K562 (cell line): ENCODE measurements around the gene MRPL28. TPM values are rescaled to one million over a fixed set of nuclear protein-coding genes. Genes with fewer than 3 reads are reported as not detected.

Experiments used
- ARID4B ChIP-seq: sonication (generic); formaldehyde crosslinking; IDR thresholded peaks from 2 replicates; pipeline ENCODE4 v1.8.0; 2022; ENCODE audit warnings: mild to moderate bottlenecking, missing genetic modification reagents
- CBFA2T2 ChIP-seq: fragments of 450-650 bp; conservative IDR thresholded peaks from 2 replicates; pipeline ENCODE4 v1.6.1; 2017; ENCODE audit warnings: mild to moderate bottlenecking
- CTBP1 ChIP-seq: fragments of 450-650 bp; IDR thresholded peaks from 2 replicates; pipeline ENCODE4 v1.6.1; 2016; ENCODE audit warnings: borderline replicate concordance
- CTCFL ChIP-seq: IDR thresholded peaks from 2 replicates; pipeline ENCODE4 v1.6.1; 2011; ENCODE audit warnings: borderline replicate concordance, low read depth, mild to moderate bottlenecking, moderate library complexity, low read length; ENCODE audit not compliant: insufficient read depth, poor library complexity, severe bottlenecking
- DEAF1 ChIP-seq: fragments of 450-650 bp; formaldehyde crosslinking; IDR thresholded peaks from 2 replicates; pipeline ENCODE4 v1.4.0; 2020; ENCODE audit warnings: mild to moderate bottlenecking, moderate library complexity
- KAT7 ChIP-seq: sonication (generic); formaldehyde crosslinking; IDR thresholded peaks from 2 replicates; pipeline ENCODE4 v1.8.0; 2022; ENCODE audit warnings: missing genetic modification reagents, mild to moderate bottlenecking, borderline replicate concordance
- MAX ChIP-seq: sonication (generic); formaldehyde crosslinking; IDR thresholded peaks from 2 replicates; pipeline ENCODE4 v1.9.0; 2022; ENCODE audit warnings: mild to moderate bottlenecking, missing genetic modification reagents
- POLR2G ChIP-seq: fragments of 200-400 bp; formaldehyde crosslinking; IDR thresholded peaks from 2 replicates; pipeline ENCODE4 v1.6.1; 2017; ENCODE audit warnings: low read depth, mild to moderate bottlenecking, antibody characterized with exemption, low read length, moderate library complexity
- SMC3 ChIP-seq: conservative IDR thresholded peaks from 2 replicates; pipeline ENCODE4 v1.6.1; 2011; ENCODE audit warnings: low read depth, low read length, improper control_type of control experiment; ENCODE audit not compliant: insufficient read depth
- SP1 ChIP-seq: sonication (generic); formaldehyde crosslinking; IDR thresholded peaks from 2 replicates; pipeline ENCODE4 v1.8.1; 2022; ENCODE audit warnings: mild to moderate bottlenecking, missing genetic modification reagents
- SRF ChIP-seq, 2 experiments: fragments of 250-450, 450-650 bp in 1 of 2; sonication (Bioruptor Pico) in 1 of 2; sonication (generic) in 1 of 2; formaldehyde crosslinking; IDR thresholded peaks; 2 replicates each; pipeline versions ENCODE4 v1.5.0 to v1.5.1; 2020 to 2022; ENCODE audit warnings: mild to moderate bottlenecking in 1 of 2, missing genetic modification reagents in 1 of 2
- USF1 ChIP-seq: sonication (generic); formaldehyde crosslinking; IDR thresholded peaks from 2 replicates; pipeline ENCODE4 v1.9.0; 2022; ENCODE audit warnings: mild to moderate bottlenecking, missing genetic modification reagents
- XRCC5 ChIP-seq: fragments of 200-400 bp; formaldehyde crosslinking; IDR thresholded peaks from 2 replicates; pipeline ENCODE4 v1.6.1; 2017; ENCODE audit warnings: low read depth, mild to moderate bottlenecking, low read length
- ZKSCAN1 ChIP-seq: fragments of 150-350 bp; IDR thresholded peaks from 2 replicates; pipeline ENCODE4 v1.6.1; 2016; ENCODE audit warnings: low read depth, low read length
- ZNF717 ChIP-seq: fragments of 250-450 bp; sonication (Bioruptor Pico); IDR thresholded peaks from 2 replicates; pipeline ENCODE4 v1.5.0; 2021
- ZSCAN29 ChIP-seq: fragments of 450-650 bp; IDR thresholded peaks from 2 replicates; pipeline ENCODE4 v1.6.1; 2017
- polyA plus RNA-seq, 8 experiments: library from polyadenylated mRNA; depleted of rRNA in 4 of 8; stranded (reverse) in 5 of 8; unstranded in 3 of 8; fragments of >200 nt; fragmentation: Nextera tagmentation in 2 of 8; fragmentation: Illumina TruSeq in 1 of 8; extraction: Ambion mirVana in 2 of 8; extraction: Trizol in 1 of 8; gene quantifications; 2 replicates each; pipeline versions ENCODE4 v1.2.1 to v1.2.3, GENCODE V29; 2011 to 2014; ENCODE audit warnings: inconsistent platforms in 1 of 8, missing spikeins in 1 of 8
- total RNA-seq, 7 experiments: library from RNA; depleted of rRNA in 6 of 7; stranded (reverse); fragments of >200 nt in 6 of 7; fragmentation: Illumina TruSeq in 2 of 7; extraction: Trizol in 2 of 7; gene quantifications; 2 replicates each; pipeline versions ENCODE4 v1.2.1 to v1.2.3, GENCODE V29; 2011 to 2021; ENCODE audit warnings: low replicate concordance in 1 of 7

MRPL28 gene
- total and polyA plus RNA-seq, 9 of the 15 experiments (the other 6 are each of a cell fraction or from before 2014, with no cell fraction given) = 2.5 to 323 (median 175) TPM

- peak; percentile 10 for TF ChIP-seq CTCFL
- no peak for TF ChIP-seq SP1
- TF ChIP-seq KAT7 (CRISPR knock-in tag) = no peak
- TF ChIP-seq USF1 = 0 out of 2 replicates have a peak, but pooled peaks have one; percentile 16
- TF ChIP-seq POLR2G = 0 out of 2 replicates have a peak, but pooled peaks have one; percentile 18
- TF ChIP-seq ARID4B (CRISPR knock-in tag) = 0 out of 2 replicates have a peak, but pooled peaks have one; percentile 19
- peak; percentile 59 for TF ChIP-seq DEAF1 (CRISPR knock-in tag)
- TF ChIP-seq MAX (CRISPR knock-in tag) = 0 out of 2 replicates have a peak, but pooled peaks have one; percentile 32
- TF ChIP-seq CBFA2T2 = no peak
- no peak for TF ChIP-seq XRCC5
- TF ChIP-seq SRF (CRISPR knock-in tag; IDR thresholded peaks at IDR 0.05) = no peak
- TF ChIP-seq ZKSCAN1 = no peak
- TF ChIP-seq ZSCAN29 = no peak
- TF ChIP-seq SMC3 = peak; percentile 68
- peak; percentile 28; the same call in 1 of the 2 replicates for TF ChIP-seq CTBP1
- no peak for TF ChIP-seq ZNF717 (CRISPR knock-in tag)
Observed at GRCh38 chr16:361872-362701, 8.3 kb downstream of the MRPL28 start (continued).
